Activated CD8-positive, alpha-beta memory T cell treated with anti-CD3 and anti-CD28 coated beads, Interleukin-2, amount 50 U/mL, for 24 hours (primary cell): ENCODE data around the gene GDPD5.
A peak's percentile ranks its signal among the peaks of the same experiment; 100 is the strongest.
"Not testable (repeated sequence)": the region's sequence is repeated elsewhere in the genome, so short reads cannot be mapped to it uniquely, and the experiment has no call there.

Experiments
- DNase-seq: peaks from one replicate; pipeline ENCODE4 v3.0.0-alpha.2; 2020; ENCODE audit errors: extremely low read depth

Gene GDPD5

DNA sequence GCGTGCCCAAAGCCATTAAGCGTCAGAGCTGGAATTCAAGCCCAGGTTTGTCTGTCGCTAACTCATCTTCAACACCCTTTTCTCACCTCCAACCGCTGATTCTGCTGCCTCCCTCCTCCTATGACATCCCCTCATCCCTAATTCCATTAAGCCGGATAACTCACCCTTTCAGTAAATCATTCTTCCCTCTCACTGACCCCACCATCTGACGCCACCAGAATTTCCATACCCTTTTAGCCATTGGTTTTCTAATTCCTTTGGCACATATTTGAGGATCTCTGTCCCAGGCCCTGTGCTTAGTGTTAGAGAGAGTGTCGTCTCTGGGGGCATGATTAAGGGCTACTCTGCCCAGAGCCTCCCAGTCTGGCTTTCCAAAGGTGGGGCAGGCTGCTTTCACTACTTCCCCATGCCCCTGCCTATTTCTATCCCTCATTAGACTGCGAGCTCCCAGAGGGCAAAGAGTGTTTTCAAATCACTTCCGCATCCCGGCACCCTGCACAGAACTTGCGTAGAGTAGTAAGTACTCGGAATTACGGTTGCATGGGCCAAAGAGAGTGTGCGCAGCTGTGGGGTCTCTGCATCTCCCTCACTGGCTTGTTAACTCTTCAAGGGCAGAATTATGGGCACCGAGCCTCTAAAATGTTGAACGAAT is 96.6 kb downstream of the GDPD5 start:
- no peak for DNase-seq

DNA sequence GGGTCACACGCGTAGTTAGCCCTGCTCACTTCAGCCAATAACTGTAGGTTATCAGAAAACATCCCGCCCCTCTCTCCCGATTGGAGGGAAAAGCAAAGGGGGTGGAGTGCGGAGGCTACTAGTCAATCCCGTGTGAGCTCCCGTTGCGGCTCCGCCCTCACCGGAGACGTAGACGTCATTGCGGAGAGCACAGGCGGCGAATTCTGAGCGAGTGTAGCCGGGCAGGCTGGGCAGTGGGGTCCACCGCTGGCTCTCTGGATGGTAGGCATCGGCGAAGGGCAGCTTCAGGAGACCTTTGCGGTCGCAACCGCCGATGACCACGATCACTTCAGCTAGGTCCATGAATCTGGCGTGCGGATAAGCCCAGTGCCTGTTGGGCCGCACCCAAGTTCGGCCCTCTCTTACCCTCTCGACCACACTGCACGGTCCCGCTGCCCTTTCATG is 97.4 kb downstream of the GDPD5 start:
- DNase-seq: peak; percentile 63

DNA sequence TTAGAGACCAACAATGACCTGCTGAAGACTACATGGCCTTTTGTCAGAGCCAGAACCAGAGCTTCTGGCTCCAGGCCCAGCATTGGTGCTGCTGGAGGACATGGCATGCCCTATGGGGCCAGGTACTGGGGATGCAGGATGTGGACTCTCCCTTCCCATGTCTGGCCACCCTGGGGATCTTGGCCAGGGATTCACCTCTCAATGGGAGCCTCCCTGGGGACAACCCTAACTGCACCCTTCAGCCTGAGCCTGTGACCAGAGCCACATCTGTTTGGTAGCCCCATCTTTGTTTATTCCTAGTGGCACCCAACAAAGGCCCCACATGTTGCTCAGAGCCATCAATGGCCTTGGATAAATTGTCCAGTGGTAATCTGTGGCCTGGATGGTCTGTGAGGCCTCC is 98.6 kb downstream of the GDPD5 start:
- no peak for DNase-seq

DNA sequence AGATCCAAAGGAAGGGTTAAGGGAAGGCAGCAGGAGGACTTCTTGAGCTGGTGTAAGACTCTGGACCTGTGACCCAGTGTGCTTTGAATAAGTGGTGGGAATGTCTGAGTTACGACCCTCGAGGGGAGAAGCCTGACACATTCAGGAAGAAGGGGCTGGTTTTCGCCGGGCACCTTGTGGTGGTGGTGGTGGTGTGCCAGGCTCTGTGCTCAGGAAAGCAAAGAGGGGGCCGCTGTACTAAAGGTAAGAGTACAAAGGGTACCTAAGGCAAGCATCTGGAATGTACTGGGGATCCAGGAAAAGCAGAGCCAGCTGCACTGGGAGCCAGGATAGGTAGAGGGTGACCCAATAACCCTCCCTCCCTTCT is 99.0 kb downstream of the GDPD5 start:
- no peak for DNase-seq

- DNase-seq: no peak
These were observed 100.3 kb downstream of the GDPD5 start for GRCh38 chr11:75425422-75425821.

DNA sequence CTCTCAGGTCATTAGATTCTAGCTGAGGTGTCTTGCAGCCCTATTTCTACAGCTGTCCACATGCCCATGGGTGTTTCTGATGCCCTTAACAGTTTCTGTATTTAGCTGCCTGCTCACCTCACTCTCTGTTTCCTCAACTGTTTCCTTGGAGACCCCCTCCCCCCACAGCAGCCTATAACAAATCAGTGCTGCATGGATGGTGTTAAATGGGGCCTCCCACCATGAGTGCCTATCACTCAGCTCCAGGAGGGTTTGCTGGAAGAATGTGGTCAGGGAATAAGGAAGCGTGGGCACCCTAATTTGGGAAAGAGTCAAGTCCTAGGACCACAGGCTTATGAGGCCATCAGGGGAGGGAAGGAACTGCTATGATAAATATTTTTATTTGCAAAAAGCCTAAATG is 101.3 kb downstream of the GDPD5 start:
- DNase-seq: no peak

GRCh38 chr11:75423721-75424120 is 102.0 kb downstream of the GDPD5 start:
- no peak for DNase-seq

- no peak for DNase-seq
These were observed 103.2 kb downstream of the GDPD5 start for GRCh38 chr11:75422248-75423231.

- no peak for DNase-seq
These were observed 103.9 kb downstream of the GDPD5 start for GRCh38 chr11:75421902-75422247.

DNA sequence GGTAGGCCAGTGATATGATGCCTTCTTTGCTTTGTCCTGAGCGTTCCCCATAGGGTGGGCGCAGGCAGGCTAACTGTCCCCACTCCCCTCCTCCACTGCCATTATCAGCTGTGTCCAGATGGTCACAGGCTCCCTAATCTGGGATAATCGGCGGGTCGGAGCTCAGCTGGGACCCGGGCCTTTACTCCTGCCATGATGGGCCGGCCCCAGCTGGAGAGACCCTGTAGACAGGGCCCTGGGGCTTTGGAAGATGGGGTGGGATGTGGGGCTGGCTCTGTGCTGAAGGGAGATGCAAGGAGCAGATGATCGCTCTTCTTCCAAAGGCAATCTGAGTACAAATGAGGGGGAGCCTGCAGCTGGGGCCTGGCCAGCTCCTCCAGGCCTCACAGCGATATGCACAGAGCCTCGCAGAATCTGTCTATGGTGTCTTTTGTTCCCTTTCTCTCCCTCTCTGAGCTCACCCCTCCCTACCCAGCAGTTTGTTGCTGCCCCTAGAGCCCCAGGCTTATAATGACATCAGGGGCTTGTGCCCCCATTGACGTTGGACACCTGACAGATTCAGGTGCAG is 104.6 kb downstream of the GDPD5 start:
- no peak for DNase-seq

- no peak for DNase-seq
These were observed 105.3 kb downstream of the GDPD5 start for GRCh38 chr11:75420224-75421034.

DNA sequence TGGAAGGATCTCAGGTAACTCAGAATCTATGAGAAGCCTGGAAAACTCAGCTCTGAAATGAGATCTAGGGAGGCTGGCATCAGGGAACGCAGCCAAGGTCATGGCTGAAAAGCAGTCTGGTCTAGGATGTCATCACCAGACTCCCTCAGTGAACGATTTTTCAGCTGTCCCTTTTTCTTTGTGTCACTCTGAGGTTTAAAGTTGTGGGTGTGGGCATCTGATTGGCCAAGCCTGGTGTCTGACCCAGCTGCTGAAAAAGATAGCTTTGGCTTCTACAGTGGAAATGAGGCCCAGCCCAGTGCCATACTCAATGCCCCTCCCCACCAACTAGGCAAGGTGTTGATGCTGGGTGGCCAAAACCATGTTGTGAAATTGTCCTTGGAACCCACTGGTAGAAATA is 111.9 kb downstream of the GDPD5 start:
- no peak for DNase-seq

DNA sequence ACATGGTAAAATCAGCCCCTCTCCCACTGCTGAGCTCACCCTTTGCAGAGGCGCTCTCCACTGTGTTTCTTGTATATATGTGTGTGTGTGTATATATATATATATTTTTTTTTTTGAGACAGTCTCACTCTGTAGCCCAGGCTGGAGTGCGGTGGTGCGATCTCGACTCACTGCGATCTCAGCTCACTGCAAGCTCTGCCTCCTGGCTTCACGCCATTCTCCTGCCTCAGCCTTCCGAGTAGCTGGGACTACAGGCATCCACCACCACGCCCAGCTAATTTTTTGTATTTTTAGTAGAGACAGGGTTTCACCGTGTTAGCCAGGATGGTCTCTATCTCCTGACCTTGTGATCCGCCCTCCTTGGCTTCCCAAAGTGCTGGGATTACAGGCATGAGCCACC is 112.6 kb downstream of the GDPD5 start:
- DNase-seq: not testable (repeated sequence)

DNA sequence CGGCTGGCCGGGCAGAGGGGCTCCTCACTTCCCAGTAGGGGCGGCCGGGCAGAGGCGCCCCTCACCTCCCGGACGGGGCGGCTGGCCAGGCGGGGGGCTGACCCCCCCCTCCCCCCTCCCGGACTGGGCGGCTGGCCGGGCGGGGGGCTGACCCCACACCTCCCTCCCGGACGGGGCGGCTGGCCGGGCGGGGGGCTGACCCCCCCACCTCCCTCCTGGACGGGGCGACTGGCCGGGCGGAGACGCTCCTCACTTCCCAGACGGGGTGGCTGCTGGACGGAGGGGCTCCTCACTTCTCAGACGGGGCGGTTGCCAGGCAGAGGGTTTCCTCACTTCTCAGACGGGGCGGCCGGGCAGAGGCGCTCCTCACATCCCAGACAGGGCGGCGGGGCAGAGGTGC is 115.8 kb downstream of the GDPD5 start:
- not testable (repeated sequence) for DNase-seq

GRCh38 chr11:75408957-75409219 is 116.9 kb downstream of the GDPD5 start:
- DNase-seq: no peak

- no peak for DNase-seq
These were observed 119.4 kb downstream of the GDPD5 start for GRCh38 chr11:75406338-75406777.

DNA sequence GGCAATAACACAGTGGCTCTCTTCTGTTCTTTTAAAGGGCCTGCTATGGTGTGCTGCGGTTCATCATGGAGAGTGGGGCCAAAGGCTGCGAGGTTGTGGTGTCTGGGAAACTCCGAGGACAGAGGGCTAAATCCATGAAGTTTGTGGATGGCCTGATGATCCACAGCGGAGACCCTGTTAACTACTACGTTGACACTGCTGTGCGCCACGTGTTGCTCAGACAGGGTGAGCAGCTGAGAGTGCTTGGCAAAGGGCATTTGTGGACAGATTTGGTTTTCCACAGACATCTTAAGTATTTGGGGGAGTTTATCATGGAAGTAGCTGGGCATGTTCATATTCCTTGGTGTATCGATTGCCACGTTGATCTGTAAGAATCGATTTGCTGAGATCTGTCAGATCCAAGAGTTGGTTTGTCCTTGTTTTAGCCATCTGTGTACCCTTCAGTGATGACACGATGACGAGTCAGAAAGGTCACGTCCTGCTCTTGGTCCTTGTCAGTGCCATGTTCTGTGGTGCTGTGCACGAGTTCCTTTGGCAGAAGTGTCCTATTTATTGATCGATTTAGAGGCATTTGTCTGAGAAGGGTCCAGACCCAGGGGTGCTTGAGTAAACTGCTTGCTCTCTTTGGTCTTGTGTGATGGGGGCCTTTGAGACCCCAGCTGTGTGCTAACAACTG is 121.6 kb downstream of the GDPD5 start:
- no peak for DNase-seq

GRCh38 chr11:75403037-75403436 is 122.7 kb downstream of the GDPD5 start:
- DNase-seq: no peak

DNA sequence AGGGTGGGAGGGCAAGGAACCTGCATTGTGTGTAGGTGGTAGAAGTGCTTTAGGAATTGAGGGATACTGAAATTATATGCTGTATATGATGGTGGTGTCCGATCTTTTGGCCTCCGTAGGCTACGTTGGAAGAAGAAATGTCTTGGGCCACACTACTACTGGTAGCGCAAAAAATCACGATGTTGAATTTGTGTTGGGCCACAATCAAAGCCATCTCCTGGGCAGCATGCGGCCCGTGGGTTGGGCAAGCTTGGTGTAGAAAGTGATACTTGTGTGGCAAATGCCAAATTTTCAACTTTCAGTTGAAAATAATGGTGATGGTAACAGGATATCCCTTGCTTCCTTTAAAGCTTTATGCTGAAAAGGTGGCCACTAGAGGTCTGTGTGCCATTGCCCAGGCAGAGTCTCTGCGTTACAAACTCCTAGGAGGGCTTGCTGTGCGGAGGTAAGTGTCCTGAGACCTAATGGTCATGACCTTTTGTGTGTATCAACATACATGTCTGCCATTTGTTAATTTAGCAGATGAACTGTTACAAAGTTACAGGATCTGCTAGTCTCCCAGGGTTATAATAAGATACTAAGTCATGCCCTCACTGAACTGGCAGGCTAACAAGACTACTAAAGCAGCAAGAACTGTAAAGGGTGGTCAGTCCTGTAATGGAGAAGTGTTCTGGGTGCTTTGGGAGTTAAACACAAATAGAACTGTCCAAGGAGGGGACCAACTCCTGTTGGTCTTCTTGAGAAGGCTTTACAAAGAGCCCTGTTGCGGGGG is 123.6 kb downstream of the GDPD5 start:
- DNase-seq: no peak

DNA sequence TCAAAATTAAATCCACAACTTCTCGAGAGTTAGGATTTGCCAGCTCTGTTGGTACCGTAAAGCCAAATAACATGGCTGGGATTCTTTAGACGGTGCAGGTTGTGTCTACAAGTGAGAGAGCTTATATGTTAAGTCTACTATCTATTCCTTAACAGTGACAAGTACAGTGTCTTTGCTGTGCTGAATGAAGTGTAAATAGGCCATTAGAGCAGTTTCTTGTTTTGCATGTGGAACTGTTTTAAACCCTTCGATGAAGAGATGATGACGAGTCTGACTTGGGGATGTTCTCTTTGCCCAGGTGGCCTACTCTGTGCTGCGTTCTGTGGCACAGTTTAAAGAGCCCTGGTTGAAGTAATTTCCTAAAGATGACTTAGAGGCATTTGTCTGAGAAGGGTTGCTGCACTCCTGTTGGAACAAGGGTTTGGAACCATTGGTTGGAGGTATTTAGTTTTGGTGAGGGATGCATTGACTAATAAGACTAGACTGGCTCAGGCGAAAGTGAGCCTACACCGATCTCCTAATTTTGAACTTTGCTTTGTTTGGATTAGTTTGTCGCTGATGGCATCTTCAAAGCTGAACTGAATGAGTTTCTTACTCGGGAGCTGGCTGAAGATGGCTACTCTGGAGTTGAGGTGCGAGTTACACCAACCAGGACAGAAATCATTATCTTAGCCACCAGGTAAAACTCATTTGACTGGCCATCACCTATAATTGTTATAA is 125.4 kb downstream of the GDPD5 start:
- DNase-seq: no peak
